Dedifferentiated amniotic fluid mesenchymal stem cell (primary cell): ENCODE measurements around the gene CPNE9.

ENCODE experiments used
- DNase-seq: peaks from one replicate; pipeline ENCODE4 v3.0.0-alpha.2; 2016; ENCODE audit errors: extremely low spot score

Gene CPNE9

DNA sequence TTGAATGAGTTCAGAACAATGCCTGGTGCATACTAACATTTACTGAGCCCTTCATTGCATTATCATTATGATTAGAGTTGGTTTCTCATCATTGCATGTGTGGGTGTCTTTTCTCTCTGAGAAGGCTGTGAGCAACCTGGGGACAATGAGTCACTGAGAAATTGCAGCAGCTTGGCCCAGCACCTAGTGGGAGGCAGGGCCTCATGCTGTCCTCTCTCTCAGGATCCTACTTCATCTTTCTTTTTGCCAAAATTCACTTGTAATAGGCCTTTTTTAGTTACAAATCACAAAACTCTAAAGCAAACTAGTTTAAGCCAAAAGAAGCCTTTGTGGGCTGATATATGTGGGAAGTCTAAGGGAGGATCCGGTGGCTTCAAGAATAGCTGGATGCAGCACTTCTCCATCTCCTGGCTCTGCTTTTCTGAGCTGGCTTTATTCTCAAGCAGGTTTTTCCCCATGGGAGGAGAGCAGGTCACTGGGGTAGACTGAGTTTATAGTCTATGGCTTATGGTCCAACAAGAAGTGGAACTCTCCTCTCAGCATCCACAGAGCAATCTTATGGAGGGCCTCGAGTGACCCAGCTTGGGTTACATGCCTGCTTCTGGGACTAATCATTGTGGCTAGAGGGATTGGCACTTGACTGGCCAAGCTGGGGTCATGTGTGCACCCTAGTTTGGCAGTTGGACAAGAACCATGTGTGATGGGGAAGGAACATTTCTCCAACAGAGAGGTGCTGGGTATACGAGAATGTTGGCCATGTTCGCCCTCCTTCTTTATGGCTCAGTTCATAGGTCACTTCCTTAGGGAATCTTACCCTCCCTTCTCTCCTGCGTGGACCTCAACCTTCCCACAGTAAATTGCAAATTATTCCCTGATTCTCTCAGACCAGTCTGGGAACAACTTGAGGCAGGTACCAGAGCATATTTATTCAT lies 74.8 kb downstream of the CPNE9 start:
- peak; percentile 59 for DNase-seq

- no peak for DNase-seq
Observed at GRCh38 chr3:9779075-9779593, 75.5 kb downstream of the CPNE9 start.
